Measurements from ENCODE around the gene CEP170B.
"Not testable (repeated sequence)": the region's sequence is repeated elsewhere in the genome, so short reads cannot be mapped to it uniquely, and the experiment has no call there.

CEP170B gene

DNA sequence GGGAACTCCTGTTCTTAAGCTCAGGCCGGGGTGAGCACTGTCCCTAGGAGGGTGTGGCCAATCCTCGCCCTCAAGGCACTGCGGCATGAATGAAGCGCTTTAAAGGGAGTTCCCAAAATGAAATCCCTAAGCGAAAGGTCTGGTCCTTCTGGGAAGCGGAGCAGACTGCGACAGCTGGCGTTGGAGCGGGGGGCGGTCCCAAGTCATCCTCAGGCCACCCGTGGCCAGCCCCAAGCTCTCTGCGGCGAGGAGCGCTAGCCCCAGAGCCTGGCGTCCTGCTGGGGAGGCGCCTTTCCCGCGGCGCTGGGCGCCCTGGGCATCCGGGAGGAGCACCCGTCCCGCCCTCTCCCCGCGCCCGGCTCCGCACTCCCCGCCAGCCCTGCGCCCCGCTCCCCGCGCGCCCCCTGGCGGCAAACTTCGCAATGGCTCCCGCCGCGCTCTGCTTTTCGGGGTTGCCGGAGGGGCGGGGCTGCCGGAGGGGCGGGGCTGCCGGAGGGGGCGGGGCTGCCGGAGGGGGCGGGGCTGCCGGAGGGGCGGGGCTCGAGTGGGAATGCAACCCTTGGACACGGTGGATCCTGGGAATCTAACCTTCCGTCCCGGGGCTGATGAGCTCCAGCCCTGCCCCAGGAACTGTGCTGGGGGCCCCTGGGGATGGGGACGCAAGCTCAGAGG, 38.7 kb upstream of the CEP170B start:
- intact Hi-C loops (cut with DNase I; ENCODE audit: low total_unique reads): loop anchor here (10.0 kb wide), 1 partner anchor 172 kb away; no protein-coding TSS in a partner anchor
- H3K4me3 ChIP-seq: peak overlapping the region; percentile 51 to 63
- H3K4me1 ChIP-seq: peaks cover 0 to 23% (median 20%) of the 10 kb centered on the region in 4 donors
- peak; percentile 84 to 92 for DNase-seq
- H3K27ac ChIP-seq: peak overlapping the region; percentile 42 to 64
- TF ChIP-seq, protein P1, sequence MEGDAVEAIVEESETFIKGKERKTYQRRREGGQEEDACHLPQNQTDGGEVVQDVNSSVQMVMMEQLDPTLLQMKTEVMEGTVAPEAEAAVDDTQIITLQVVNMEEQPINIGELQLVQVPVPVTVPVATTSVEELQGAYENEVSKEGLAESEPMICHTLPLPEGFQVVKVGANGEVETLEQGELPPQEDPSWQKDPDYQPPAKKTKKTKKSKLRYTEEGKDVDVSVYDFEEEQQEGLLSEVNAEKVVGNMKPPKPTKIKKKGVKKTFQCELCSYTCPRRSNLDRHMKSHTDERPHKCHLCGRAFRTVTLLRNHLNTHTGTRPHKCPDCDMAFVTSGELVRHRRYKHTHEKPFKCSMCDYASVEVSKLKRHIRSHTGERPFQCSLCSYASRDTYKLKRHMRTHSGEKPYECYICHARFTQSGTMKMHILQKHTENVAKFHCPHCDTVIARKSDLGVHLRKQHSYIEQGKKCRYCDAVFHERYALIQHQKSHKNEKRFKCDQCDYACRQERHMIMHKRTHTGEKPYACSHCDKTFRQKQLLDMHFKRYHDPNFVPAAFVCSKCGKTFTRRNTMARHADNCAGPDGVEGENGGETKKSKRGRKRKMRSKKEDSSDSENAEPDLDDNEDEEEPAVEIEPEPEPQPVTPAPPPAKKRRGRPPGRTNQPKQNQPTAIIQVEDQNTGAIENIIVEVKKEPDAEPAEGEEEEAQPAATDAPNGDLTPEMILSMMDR (IDR thresholded peaks at IDR 0.05): peak; percentile 81 to 83
- H3K9me3 ChIP-seq: no peaks in the 10 kb centered on the region
- no peaks in the 10 kb centered on the region for H3K27me3 ChIP-seq
- no peaks in the 10 kb centered on the region for H3K36me3 ChIP-seq

DNA sequence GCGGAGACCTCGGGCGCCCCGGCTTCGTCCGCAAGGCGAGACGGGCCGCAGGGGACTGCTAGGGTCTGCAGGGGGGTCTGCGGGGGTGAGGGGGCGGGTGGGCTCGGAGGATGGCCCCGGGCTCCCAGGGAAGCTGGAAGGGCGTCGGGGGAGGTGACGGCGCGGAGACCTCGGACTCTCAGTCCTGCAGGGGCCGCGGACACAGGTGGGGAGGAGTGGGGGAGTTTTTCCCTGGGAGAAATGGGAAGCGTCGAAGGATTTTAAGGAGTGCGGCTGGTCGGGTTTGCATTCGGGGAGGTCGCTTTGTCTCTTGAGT, 38.2 kb upstream of the CEP170B start:
- Histone ChIP-seq H3K36me3 (no peaks in the 10 kb centered on the region), H3K27ac (peak overlapping the region in 1 of 2 donors; percentile 30), H3K4me1 (peaks cover 0 to 23% (median 20%) of the 10 kb centered on the region in 4 donors), H3K27me3 (no peaks in the 10 kb centered on the region), H3K9me3 (no peaks in the 10 kb centered on the region), H3K4me3 (peak overlapping the region; percentile 51 to 63)
- TF ChIP-seq, protein P1 (IDR thresholded peaks at IDR 0.05): no peak
- DNase-seq: no peak
- intact Hi-C loops (cut with DNase I; ENCODE audit: low total_unique reads): loop anchor here (10.0 kb wide), 1 partner anchor 172 kb away; no protein-coding TSS in a partner anchor

DNA sequence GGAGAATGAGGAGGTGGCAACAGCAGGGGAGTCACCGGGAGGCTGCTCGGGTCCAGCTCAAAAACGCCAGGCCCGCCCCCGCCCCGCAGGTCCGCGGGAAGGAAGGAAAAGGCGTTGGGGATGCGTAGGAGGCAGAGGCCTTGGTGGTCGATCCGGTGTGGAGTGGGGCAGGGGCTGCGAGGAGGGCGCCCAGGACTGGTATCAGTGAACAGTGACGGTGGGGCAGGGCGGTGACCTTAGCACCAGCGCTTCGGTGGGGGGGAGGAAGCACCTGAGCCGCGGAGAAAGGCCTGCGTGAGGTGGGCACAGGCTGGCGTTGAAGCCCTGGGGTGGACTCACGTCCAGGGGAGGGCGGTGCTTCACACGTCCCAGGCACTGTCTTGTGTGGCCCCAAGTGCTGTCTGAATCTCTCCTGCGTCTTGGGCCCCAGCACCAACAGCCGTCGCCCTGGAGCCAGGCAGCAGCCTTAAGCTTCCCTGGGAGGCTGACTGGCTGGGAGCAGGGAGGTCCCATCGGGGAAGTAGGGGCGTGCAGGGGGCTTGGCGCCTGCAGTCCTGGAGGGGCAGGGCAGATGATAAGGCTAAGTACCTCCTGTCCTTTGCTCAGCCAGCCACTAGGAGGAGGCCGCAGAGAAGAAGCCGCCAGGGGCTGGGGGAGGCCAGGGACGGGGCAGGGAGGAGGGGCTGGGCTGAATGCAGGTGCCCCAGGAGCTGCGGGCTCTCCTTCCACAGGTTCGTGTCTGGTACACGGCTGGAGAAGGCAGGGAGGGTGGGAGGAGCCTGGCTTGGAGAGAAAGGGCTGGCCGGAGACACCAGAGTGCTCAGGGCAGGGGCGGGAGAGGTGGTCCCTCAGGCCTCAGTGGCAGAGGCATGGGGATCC, 37.7 kb upstream of the CEP170B start:
- H3K4me3 ChIP-seq: peak overlapping the region; percentile 51 to 63
- intact Hi-C loops (cut with DNase I; ENCODE audit: low total_unique reads): loop anchor here (10.0 kb wide), 1 partner anchor 173 kb away; no protein-coding TSS in a partner anchor
- peaks cover 0 to 23% (median 20%) of the 10 kb centered on the region in 4 donors for H3K4me1 ChIP-seq
- peak overlapping the region in 1 of 2 donors; percentile 30 for H3K27ac ChIP-seq
- H3K9me3 ChIP-seq: no peaks in the 10 kb centered on the region
- H3K36me3 ChIP-seq: no peaks in the 10 kb centered on the region
- TF ChIP-seq, protein P1 (IDR thresholded peaks at IDR 0.05): peak; percentile 23 to 33
- DNase-seq: peak; percentile 37 to 73
- no peaks in the 10 kb centered on the region for H3K27me3 ChIP-seq

DNA sequence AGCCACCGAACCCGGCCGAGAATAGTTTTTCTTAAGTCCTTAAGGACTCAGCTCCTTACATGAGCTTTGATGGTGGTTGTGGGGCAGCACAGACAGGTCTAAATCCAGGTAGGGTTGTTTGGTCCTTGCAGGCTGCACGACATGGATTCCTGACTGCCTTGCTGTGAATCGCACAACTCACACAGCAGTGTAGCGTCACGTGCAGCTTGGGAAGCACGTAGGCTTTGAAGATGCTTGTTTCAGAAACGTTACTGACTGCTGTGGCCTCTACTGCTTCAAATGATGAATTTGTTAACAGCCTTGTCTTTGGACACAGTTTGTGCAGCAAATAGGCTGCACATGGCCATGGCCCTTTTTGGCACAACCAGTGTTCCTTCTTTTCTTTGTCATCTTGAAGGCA, 34.3 kb upstream of the CEP170B start:
- TF ChIP-seq, protein P1 (IDR thresholded peaks at IDR 0.05): no peak
- Histone ChIP-seq H3K4me3 (no peak overlapping the region), H3K9me3 (no peaks in the 10 kb centered on the region), H3K4me1 (peaks cover 0 to 19% (median 17%) of the 10 kb centered on the region in 4 donors), H3K27ac (no peak overlapping the region), H3K27me3 (no peaks in the 10 kb centered on the region), H3K36me3 (no peaks in the 10 kb centered on the region)
- intact Hi-C loops (cut with DNase I; ENCODE audit: low total_unique reads): no loop called here
- DNase-seq: peak in 1 of 2 donors; percentile 23

DNA sequence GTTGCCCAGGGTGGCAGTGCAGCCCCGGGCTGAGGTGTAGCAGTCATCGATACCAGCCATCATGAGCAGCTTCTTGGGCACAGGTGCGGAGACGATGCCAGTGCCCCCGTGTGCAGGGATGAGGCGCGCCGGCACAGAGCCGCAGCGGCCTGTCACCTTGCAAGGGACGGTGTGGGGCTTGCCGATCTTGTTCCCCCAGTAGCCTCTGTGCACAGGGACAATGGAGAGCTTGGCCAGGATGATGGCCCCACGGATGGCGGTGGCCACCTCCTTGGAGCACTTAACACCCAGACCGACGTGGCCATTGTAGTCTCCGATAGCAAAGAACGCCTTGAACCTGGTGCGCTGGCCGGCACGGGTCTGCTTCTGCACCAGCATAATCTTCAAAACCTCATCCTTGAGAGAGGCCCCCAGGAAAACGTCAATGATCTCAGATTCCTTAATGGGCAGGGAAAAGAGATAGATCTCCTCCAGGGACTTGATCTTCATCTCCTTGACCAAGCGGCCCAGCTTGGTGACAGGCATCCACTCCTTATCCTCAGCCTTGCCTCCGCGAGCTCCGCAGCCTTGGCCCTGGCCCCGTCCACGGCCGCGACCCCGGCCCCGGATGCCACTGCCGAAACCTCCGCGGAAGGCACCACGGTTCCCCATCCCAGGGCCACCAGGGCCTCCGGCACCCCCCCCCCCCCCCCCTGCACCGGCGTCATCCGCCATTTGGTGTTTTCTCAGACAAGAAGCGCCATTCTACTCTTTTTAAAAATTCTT, 28.7 kb upstream of the CEP170B start:
- DNase-seq: peak in 1 of 2 donors; percentile 49
- H3K4me3 ChIP-seq; H3K9me3 ChIP-seq; H3K27me3 ChIP-seq; H3K36me3 ChIP-seq; H3K27ac ChIP-seq; H3K4me1 ChIP-seq; intact Hi-C loops (cut with DNase I; ENCODE audit: low total_unique reads): not testable (repeated sequence)

All from tibial artery (tissue), 4 donors.